ENCODE results near the gene KLHDC8B.

DNA sequence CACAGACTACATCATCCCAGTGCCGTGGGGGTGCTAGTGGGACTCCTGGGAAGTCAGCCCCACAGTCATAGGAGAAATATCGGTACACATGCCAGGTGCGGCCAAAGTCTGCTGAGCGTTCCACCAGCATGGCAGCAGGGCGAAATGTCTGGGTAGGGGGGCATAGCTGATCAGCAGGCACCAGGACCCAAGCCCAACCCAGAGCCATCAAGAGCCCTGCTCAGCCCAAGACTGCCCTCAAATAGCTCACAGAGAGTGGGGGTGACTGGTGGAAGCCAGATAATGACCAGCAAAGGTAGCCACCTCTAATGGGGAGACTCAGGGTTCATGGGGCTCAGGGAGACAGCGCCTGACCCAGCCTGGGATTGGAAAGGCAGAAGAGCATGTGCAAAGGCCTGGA lies 39.8 kb upstream of the KLHDC8B start:
- TF ChIP-seq, protein P1, sequence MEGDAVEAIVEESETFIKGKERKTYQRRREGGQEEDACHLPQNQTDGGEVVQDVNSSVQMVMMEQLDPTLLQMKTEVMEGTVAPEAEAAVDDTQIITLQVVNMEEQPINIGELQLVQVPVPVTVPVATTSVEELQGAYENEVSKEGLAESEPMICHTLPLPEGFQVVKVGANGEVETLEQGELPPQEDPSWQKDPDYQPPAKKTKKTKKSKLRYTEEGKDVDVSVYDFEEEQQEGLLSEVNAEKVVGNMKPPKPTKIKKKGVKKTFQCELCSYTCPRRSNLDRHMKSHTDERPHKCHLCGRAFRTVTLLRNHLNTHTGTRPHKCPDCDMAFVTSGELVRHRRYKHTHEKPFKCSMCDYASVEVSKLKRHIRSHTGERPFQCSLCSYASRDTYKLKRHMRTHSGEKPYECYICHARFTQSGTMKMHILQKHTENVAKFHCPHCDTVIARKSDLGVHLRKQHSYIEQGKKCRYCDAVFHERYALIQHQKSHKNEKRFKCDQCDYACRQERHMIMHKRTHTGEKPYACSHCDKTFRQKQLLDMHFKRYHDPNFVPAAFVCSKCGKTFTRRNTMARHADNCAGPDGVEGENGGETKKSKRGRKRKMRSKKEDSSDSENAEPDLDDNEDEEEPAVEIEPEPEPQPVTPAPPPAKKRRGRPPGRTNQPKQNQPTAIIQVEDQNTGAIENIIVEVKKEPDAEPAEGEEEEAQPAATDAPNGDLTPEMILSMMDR (IDR thresholded peaks at IDR 0.05) = no peak
- TF ChIP-seq POLR2A (IDR thresholded peaks at IDR 0.05) (no peak), EP300 (IDR thresholded peaks at IDR 0.05) (no peak)

Data from upper lobe of left lung (tissue), 4 donors.